ENCODE measurements around the gene DPEP2. TPM values are rescaled to one million over a fixed set of nuclear protein-coding genes. Genes with fewer than 3 reads are reported as not detected.
A peak's percentile ranks its signal among the peaks of the same experiment; 100 is the strongest.

DPEP2 gene
- total and polyA plus RNA-seq, 2 experiments from 2014 or later, result not detected

DNA sequence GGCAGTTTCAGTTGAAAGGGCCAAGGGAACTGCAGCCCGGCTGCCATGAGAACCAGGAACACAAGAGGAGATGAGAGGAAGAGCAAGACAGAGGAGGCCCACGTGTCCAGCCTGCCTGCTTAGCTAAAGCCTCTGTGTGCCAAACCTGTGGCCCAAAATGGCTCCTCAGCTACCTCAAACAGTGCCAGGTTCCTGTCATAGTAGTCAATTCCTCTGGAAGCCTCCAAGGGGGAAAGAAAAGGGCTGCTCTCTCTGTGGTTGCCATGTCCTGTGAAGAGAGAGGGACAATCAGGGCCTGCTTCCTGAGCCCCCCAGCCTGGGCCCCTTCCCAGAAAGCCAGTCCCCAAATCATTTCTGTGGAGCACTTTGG is 36.0 kb downstream of the DPEP2 start:
- Histone ChIP-seq H3K79me2 (replicated peaks; ENCODE audit: insufficient read depth) (peaks cover 42% of the 10 kb centered on the region), H2AFZ (no peak overlapping the region), H4K20me1 (replicated peaks; ENCODE audit: insufficient read depth) (peaks cover 29% of the 10 kb centered on the region), H3K4me2 (no peak overlapping the region), H3K9me2 (ENCODE audit: insufficient read depth) (no peaks in the 10 kb centered on the region), H3F3A (replicated peaks; ENCODE audit: low read depth) (0 out of 2 replicates have a peak, but pooled peaks cover 16% of the 10 kb centered on the region), H3K36me3 (ENCODE audit: insufficient read depth) (peaks cover 4% of the 10 kb centered on the region), H3K27ac (ENCODE audit: low read depth) (no peak overlapping the region), H3K4me3 (no peak overlapping the region), H3K4me1 (ENCODE audit: insufficient read depth) (peaks cover 38% of the 10 kb centered on the region), H3K27me3 (ENCODE audit: insufficient read depth) (no peaks in the 10 kb centered on the region)
- H3K36me3 Mint-ChIP-seq (ENCODE audit: low read depth), result peaks cover 28% of the 10 kb centered on the region
- TF ChIP-seq ZNF331 (CRISPR knock-in tag; IDR thresholded peaks at IDR 0.05; ENCODE audit: low read depth) (no peak), POLR2AphosphoS5 (IDR thresholded peaks at IDR 0.05; ENCODE audit: low read depth) (no peak), EZH2phosphoT487 (IDR thresholded peaks at IDR 0.05; ENCODE audit: unreplicated experiment) (no peak), ZNF114 (CRISPR knock-in tag; IDR thresholded peaks at IDR 0.05) (no peak), JUNB (IDR thresholded peaks at IDR 0.05; ENCODE audit: unreplicated experiment) (no peak), STAT1 (IDR thresholded peaks at IDR 0.05; ENCODE audit: unreplicated experiment) (no peak), EZH2 (IDR thresholded peaks at IDR 0.05; ENCODE audit: low read depth, unreplicated experiment) (no peak), CREB1 (CRISPR knock-in tag; IDR thresholded peaks at IDR 0.05; ENCODE audit: low read depth) (no peak), NANOG (IDR thresholded peaks at IDR 0.05; ENCODE audit: borderline replicate concordance) (no peak)
- TF ChIP-seq, protein P1, sequence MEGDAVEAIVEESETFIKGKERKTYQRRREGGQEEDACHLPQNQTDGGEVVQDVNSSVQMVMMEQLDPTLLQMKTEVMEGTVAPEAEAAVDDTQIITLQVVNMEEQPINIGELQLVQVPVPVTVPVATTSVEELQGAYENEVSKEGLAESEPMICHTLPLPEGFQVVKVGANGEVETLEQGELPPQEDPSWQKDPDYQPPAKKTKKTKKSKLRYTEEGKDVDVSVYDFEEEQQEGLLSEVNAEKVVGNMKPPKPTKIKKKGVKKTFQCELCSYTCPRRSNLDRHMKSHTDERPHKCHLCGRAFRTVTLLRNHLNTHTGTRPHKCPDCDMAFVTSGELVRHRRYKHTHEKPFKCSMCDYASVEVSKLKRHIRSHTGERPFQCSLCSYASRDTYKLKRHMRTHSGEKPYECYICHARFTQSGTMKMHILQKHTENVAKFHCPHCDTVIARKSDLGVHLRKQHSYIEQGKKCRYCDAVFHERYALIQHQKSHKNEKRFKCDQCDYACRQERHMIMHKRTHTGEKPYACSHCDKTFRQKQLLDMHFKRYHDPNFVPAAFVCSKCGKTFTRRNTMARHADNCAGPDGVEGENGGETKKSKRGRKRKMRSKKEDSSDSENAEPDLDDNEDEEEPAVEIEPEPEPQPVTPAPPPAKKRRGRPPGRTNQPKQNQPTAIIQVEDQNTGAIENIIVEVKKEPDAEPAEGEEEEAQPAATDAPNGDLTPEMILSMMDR (conservative IDR thresholded peaks at IDR 0.05; ENCODE audit: low read depth in 2 of 2), result no peak
- TF ChIP-seq, protein P2, sequence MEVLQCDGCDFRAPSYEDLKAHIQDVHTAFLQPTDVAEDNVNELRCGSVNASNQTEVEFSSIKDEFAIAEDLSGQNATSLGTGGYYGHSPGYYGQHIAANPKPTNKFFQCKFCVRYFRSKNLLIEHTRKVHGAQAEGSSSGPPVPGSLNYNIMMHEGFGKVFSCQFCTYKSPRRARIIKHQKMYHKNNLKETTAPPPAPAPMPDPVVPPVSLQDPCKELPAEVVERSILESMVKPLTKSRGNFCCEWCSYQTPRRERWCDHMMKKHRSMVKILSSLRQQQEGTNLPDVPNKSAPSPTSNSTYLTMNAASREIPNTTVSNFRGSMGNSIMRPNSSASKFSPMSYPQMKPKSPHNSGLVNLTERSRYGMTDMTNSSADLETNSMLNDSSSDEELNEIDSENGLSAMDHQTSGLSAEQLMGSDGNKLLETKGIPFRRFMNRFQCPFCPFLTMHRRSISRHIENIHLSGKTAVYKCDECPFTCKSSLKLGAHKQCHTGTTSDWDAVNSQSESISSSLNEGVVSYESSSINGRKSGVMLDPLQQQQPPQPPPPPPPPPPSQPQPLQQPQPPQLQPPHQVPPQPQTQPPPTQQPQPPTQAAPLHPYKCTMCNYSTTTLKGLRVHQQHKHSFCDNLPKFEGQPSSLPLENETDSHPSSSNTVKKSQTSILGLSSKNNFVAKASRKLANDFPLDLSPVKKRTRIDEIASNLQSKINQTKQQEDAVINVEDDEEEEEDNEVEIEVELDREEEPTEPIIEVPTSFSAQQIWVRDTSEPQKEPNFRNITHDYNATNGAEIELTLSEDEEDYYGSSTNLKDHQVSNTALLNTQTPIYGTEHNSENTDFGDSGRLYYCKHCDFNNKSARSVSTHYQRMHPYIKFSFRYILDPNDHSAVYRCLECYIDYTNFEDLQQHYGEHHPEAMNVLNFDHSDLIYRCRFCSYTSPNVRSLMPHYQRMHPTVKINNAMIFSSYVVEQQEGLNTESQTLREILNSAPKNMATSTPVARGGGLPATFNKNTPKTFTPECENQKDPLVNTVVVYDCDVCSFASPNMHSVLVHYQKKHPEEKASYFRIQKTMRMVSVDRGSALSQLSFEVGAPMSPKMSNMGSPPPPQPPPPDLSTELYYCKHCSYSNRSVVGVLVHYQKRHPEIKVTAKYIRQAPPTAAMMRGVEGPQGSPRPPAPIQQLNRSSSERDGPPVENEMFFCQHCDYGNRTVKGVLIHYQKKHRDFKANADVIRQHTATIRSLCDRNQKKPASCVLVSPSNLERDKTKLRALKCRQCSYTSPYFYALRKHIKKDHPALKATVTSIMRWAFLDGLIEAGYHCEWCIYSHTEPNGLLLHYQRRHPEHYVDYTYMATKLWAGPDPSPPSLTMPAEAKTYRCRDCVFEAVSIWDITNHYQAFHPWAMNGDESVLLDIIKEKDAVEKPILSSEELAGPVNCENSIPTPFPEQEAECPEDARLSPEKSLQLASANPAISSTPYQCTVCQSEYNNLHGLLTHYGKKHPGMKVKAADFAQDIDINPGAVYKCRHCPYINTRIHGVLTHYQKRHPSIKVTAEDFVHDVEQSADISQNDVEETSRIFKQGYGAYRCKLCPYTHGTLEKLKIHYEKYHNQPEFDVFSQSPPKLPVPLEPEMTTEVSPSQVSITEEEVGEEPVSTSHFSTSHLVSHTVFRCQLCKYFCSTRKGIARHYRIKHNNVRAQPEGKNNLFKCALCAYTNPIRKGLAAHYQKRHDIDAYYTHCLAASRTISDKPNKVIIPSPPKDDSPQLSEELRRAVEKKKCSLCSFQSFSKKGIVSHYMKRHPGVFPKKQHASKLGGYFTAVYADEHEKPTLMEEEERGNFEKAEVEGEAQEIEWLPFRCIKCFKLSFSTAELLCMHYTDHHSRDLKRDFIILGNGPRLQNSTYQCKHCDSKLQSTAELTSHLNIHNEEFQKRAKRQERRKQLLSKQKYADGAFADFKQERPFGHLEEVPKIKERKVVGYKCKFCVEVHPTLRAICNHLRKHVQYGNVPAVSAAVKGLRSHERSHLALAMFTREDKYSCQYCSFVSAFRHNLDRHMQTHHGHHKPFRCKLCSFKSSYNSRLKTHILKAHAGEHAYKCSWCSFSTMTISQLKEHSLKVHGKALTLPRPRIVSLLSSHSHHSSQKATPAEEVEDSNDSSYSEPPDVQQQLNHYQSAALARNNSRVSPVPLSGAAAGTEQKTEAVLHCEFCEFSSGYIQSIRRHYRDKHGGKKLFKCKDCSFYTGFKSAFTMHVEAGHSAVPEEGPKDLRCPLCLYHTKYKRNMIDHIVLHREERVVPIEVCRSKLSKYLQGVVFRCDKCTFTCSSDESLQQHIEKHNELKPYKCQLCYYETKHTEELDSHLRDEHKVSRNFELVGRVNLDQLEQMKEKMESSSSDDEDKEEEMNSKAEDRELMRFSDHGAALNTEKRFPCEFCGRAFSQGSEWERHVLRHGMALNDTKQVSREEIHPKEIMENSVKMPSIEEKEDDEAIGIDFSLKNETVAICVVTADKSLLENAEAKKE (CRISPR knock-in tag; IDR thresholded peaks at IDR 0.05), result no peak
- TF ChIP-seq, protein P3, sequence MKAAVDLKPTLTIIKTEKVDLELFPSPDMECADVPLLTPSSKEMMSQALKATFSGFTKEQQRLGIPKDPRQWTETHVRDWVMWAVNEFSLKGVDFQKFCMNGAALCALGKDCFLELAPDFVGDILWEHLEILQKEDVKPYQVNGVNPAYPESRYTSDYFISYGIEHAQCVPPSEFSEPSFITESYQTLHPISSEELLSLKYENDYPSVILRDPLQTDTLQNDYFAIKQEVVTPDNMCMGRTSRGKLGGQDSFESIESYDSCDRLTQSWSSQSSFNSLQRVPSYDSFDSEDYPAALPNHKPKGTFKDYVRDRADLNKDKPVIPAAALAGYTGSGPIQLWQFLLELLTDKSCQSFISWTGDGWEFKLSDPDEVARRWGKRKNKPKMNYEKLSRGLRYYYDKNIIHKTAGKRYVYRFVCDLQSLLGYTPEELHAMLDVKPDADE (IDR thresholded peaks at IDR 0.05), result no peak
- TF ChIP-seq, protein P4, sequence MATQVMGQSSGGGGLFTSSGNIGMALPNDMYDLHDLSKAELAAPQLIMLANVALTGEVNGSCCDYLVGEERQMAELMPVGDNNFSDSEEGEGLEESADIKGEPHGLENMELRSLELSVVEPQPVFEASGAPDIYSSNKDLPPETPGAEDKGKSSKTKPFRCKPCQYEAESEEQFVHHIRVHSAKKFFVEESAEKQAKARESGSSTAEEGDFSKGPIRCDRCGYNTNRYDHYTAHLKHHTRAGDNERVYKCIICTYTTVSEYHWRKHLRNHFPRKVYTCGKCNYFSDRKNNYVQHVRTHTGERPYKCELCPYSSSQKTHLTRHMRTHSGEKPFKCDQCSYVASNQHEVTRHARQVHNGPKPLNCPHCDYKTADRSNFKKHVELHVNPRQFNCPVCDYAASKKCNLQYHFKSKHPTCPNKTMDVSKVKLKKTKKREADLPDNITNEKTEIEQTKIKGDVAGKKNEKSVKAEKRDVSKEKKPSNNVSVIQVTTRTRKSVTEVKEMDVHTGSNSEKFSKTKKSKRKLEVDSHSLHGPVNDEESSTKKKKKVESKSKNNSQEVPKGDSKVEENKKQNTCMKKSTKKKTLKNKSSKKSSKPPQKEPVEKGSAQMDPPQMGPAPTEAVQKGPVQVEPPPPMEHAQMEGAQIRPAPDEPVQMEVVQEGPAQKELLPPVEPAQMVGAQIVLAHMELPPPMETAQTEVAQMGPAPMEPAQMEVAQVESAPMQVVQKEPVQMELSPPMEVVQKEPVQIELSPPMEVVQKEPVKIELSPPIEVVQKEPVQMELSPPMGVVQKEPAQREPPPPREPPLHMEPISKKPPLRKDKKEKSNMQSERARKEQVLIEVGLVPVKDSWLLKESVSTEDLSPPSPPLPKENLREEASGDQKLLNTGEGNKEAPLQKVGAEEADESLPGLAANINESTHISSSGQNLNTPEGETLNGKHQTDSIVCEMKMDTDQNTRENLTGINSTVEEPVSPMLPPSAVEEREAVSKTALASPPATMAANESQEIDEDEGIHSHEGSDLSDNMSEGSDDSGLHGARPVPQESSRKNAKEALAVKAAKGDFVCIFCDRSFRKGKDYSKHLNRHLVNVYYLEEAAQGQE (IDR thresholded peaks at IDR 0.05; ENCODE audit: unreplicated experiment), result no peak
- H3K4me3 Mint-ChIP-seq, result 0 out of 3 replicates have a peak overlapping the region, but pooled peaks have one; percentile 52
- peaks cover 37% of the 10 kb centered on the region for H3K4me1 Mint-ChIP-seq
- no peaks in the 10 kb centered on the region; the same call in 2 of the 3 replicates for H3K9me3 Mint-ChIP-seq
- ATAC-seq (no peak), DNase-seq (ENCODE audit: low spot score) (no peak)
- peaks cover 10% of the 10 kb centered on the region for H3K27me3 Mint-ChIP-seq (ENCODE audit: insufficient read depth, low read depth, poor library complexity)
- H3K27ac Mint-ChIP-seq, result no peak overlapping the region

All from GM23338 (cell line).